PC-9 (cell line): ENCODE measurements around the gene ATP11B.
"Not testable (repeated sequence)": the region's sequence is repeated elsewhere in the genome, so short reads cannot be mapped to it uniquely, and the experiment has no call there.

Experiments
- CTCF ChIP-seq: fragments of 200-600 bp; sonication (generic); conservative IDR thresholded peaks from 2 replicates; pipeline ENCODE4 v1.6.1; 2017; ENCODE audit warnings: mixed run types, antibody characterized with exemption, mild to moderate bottlenecking, moderate library complexity
- EZH2 ChIP-seq: fragments of 200-600 bp; sonication (generic); IDR thresholded peaks from 2 replicates; pipeline ENCODE4 v1.8.0; 2017; ENCODE audit warnings: antibody characterized with exemption, low read depth

GRCh38 chr3:182870917-182871316 is 77.6 kb downstream of the ATP11B start:
- TF ChIP-seq CTCF, EZH2: not testable (repeated sequence)
